ENCODE data around the gene CLK2. TPM values are rescaled to one million over a fixed set of nuclear protein-coding genes. Genes with fewer than 3 reads are reported as not detected.

Gene CLK2
- total and polyA plus RNA-seq, 2 of the 13 experiments (the other 11 are each of a cell fraction or from before 2014, with no cell fraction given) = 20.1 to 73.5 TPM

DNA sequence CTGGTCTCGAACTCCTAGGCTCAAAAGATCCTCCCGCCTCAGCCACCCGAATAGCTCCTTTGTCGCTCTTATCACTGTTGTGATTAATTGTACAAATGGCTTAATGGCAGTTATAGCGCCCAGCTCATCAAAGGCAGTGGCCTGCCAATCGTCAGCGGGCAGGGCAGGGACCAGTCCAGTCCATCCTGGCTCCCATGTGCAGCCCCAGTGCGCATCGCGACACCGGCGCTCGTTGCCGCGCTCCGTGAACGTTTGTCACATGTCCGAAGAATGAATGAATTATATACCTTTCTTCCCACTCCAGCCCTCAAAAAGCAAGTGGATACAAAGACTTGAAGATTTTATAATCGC lies 46.4 kb downstream of the CLK2 start (continued):
- TF ChIP-seq ASH2L (IDR thresholded peaks at IDR 0.05; ENCODE audit: insufficient read length, low read depth, low read length) (peak; percentile 65), SMAD9 (CRISPR knock-in tag; IDR thresholded peaks at IDR 0.05) (0 out of 2 replicates have a peak, but pooled peaks have one; percentile 28), ZNF790 (CRISPR knock-in tag; IDR thresholded peaks at IDR 0.05; ENCODE audit: borderline replicate concordance) (no peak), GTF3A (CRISPR knock-in tag; conservative IDR thresholded peaks at IDR 0.05) (0 out of 2 replicates have a peak, but pooled peaks have one; percentile 39), ZNF616 (CRISPR knock-in tag; IDR thresholded peaks at IDR 0.05; ENCODE audit: low read depth) (no peak), TBL1XR1 (IDR thresholded peaks at IDR 0.05; ENCODE audit: borderline replicate concordance, low read length, partially characterized antibody) (no peak), RAD21 (CRISPR knock-in tag; IDR thresholded peaks at IDR 0.05) (no peak), ZNF512 (CRISPR knock-in tag; IDR thresholded peaks at IDR 0.05) (no peak), MAF1 (CRISPR knock-in tag; IDR thresholded peaks at IDR 0.05; ENCODE audit: borderline replicate concordance) (0 out of 2 replicates have a peak, but pooled peaks have one; percentile 20), ZBTB7A (CRISPR knock-in tag; IDR thresholded peaks at IDR 0.05) (no peak), IRF9 (CRISPR knock-in tag; IDR thresholded peaks at IDR 0.05; ENCODE audit: borderline replicate concordance) (0 out of 2 replicates have a peak, but pooled peaks have one; percentile 53), IRF1 (CRISPR knock-in tag; IDR thresholded peaks at IDR 0.05; ENCODE audit: low read depth) (peak; percentile 65; the same call in 1 of the 2 replicates), ZNF800 (CRISPR knock-in tag; IDR thresholded peaks at IDR 0.05) (no peak), ARHGAP35 (CRISPR knock-in tag; IDR thresholded peaks at IDR 0.05; ENCODE audit: borderline replicate concordance) (no peak), ZNF274 (CRISPR knock-in tag; IDR thresholded peaks at IDR 0.05) (0 out of 2 replicates have a peak, but pooled peaks have one; percentile 43)
- TF ChIP-seq, protein P1, sequence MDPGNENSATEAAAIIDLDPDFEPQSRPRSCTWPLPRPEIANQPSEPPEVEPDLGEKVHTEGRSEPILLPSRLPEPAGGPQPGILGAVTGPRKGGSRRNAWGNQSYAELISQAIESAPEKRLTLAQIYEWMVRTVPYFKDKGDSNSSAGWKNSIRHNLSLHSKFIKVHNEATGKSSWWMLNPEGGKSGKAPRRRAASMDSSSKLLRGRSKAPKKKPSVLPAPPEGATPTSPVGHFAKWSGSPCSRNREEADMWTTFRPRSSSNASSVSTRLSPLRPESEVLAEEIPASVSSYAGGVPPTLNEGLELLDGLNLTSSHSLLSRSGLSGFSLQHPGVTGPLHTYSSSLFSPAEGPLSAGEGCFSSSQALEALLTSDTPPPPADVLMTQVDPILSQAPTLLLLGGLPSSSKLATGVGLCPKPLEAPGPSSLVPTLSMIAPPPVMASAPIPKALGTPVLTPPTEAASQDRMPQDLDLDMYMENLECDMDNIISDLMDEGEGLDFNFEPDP (CRISPR knock-in tag; conservative IDR thresholded peaks at IDR 0.05) = 0 out of 2 replicates have a peak, but pooled peaks have one; percentile 25
- TF ChIP-seq, protein P2, sequence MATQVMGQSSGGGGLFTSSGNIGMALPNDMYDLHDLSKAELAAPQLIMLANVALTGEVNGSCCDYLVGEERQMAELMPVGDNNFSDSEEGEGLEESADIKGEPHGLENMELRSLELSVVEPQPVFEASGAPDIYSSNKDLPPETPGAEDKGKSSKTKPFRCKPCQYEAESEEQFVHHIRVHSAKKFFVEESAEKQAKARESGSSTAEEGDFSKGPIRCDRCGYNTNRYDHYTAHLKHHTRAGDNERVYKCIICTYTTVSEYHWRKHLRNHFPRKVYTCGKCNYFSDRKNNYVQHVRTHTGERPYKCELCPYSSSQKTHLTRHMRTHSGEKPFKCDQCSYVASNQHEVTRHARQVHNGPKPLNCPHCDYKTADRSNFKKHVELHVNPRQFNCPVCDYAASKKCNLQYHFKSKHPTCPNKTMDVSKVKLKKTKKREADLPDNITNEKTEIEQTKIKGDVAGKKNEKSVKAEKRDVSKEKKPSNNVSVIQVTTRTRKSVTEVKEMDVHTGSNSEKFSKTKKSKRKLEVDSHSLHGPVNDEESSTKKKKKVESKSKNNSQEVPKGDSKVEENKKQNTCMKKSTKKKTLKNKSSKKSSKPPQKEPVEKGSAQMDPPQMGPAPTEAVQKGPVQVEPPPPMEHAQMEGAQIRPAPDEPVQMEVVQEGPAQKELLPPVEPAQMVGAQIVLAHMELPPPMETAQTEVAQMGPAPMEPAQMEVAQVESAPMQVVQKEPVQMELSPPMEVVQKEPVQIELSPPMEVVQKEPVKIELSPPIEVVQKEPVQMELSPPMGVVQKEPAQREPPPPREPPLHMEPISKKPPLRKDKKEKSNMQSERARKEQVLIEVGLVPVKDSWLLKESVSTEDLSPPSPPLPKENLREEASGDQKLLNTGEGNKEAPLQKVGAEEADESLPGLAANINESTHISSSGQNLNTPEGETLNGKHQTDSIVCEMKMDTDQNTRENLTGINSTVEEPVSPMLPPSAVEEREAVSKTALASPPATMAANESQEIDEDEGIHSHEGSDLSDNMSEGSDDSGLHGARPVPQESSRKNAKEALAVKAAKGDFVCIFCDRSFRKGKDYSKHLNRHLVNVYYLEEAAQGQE (IDR thresholded peaks at IDR 0.05; ENCODE audit: borderline replicate concordance in 1 of 2, low read depth in 1 of 2, low read length in 2 of 2) = no peak

All from HepG2 (cell line).